Esophagus squamous epithelium (tissue), 4 donors: ENCODE data around the gene ZNF14.

ENCODE experiments used
- CTCF ChIP-seq, 6 experiments: fragments of 450-650 bp in 4 of 6; fragments of 200-600 bp in 2 of 6; sonication (generic) in 2 of 6; IDR thresholded peaks; one replicate each; pipeline ENCODE4 v1.5.1; 2016 to 2019; ENCODE audit warnings: antibody characterized with exemption in 6 of 6, mild to moderate bottlenecking in 4 of 6, moderate library complexity in 4 of 6
- POLR2A ChIP-seq, 4 donors: fragments of 450-650 bp; IDR thresholded peaks; one replicate each; pipeline ENCODE4 v1.6.1; 2017; ENCODE audit warnings: antibody characterized with exemption in 4 of 4, mild to moderate bottlenecking in 4 of 4, moderate library complexity in 3 of 4

- TF ChIP-seq POLR2A (IDR thresholded peaks at IDR 0.05), result no peak
- no peak for TF ChIP-seq CTCF (IDR thresholded peaks at IDR 0.05)
Observed at GRCh38 chr19:19697589-19697988, 35.3 kb downstream of the ZNF14 start.
